Measurements from ENCODE around the gene SPATA9. TPM values are rescaled to one million over a fixed set of nuclear protein-coding genes. Genes with fewer than 3 reads are reported as not detected.

SPATA9 gene
- total and polyA plus RNA-seq, 2 of the 8 experiments (the other 6 are each of a cell fraction or from before 2014, with no cell fraction given): not detected

- TF ChIP-seq CHD7 (IDR thresholded peaks at IDR 0.05; ENCODE audit: insufficient replicate concordance, low read length): no peak
- no peak for TF ChIP-seq SIRT6 (IDR thresholded peaks at IDR 0.05; ENCODE audit: low read length)
- no peak for TF ChIP-seq CHD1 (IDR thresholded peaks at IDR 0.05; ENCODE audit: low read depth, low read length)
- TF ChIP-seq FOSL1 (IDR thresholded peaks at IDR 0.05; ENCODE audit: insufficient read depth, low read depth, low read length): no peak
- no peak for TF ChIP-seq SUZ12 (IDR thresholded peaks at IDR 0.05; ENCODE audit: low read length)
These were observed 42.5 kb upstream of the SPATA9 start (continued) for GRCh38 chr5:95725071-95725820.
